Ovary (tissue), 9 donors: ENCODE results near the gene DUSP22. TPM values are rescaled to one million over a fixed set of nuclear protein-coding genes. Genes with fewer than 3 reads are reported as not detected.

Experiments
- DNase-seq, 5 donors: peaks; one replicate each; pipeline ENCODE4 v3.0.0-alpha.2; 2019 to 2020
- H3K27ac ChIP-seq, 2 donors: fragments of 200-600 bp; one replicate each; pipeline versions ENCODE4 v1.5.1 to v1.8.0; 2019 to 2022
- H3K27me3 ChIP-seq: fragments of 200-600 bp; one replicate; pipeline ENCODE4 v1.8.0; 2022
- H3K36me3 ChIP-seq: fragments of 200-600 bp; sonication (generic); one replicate; pipeline ENCODE4 v1.5.1; 2019
- H3K4me1 ChIP-seq: one replicate; pipeline ENCODE4 v1.8.1; 2013; ENCODE audit warnings: mild to moderate bottlenecking, moderate library complexity; ENCODE audit not compliant: insufficient read depth
- H3K4me3 ChIP-seq: fragments of 200-600 bp; sonication (generic); one replicate; pipeline ENCODE4 v1.5.1; 2017
- H3K9me3 ChIP-seq, 2 donors: fragments of 200-600 bp in 1 of 2; sonication (generic) in 1 of 2; one replicate each; pipeline versions ENCODE4 v1.5.1 to v1.8.1; 2013 to 2019; ENCODE audit warnings: mild to moderate bottlenecking in 1 of 2, moderate library complexity in 1 of 2
- CTCF ChIP-seq, 3 donors: fragments of 450-650 bp in 2 of 3; fragments of 200-600 bp in 1 of 3; IDR thresholded peaks; one replicate each; pipeline versions ENCODE4 v1.5.1 to v1.8.0; 2016 to 2022; ENCODE audit warnings: antibody characterized with exemption in 3 of 3, mild to moderate bottlenecking in 1 of 3
- EP300 ChIP-seq: sonication (generic); formaldehyde crosslinking; IDR thresholded peaks from one replicate; pipeline ENCODE4 v1.6.1; 2017; ENCODE audit warnings: antibody characterized with exemption
- POLR2A ChIP-seq: fragments of 450-650 bp; IDR thresholded peaks from one replicate; pipeline ENCODE4 v1.6.1; 2017; ENCODE audit warnings: antibody characterized with exemption, mild to moderate bottlenecking, moderate library complexity
- WGBS, 3 donors: extraction: QIAGEN DNeasy Blood & Tissue Kit in 1 of 3; methylation state at CpG; one replicate each; pipeline versions ENCODE4 v1.1.5 to v1.1.7; 2013 to 2017; 5-methylcytosine and 5-hydroxymethylcytosine counted together
- intact Hi-C, 4 donors: fragments of 100-400 bp; cut with DNase I; formaldehyde crosslinking; loops; one replicate each; pipeline versions ENCODE4 v1.11.0 to v1.15.1; 2022 to 2023
- polyA plus RNA-seq, 2 donors: library from polyadenylated mRNA; stranded (reverse); fragments of 200-250 nt in 1 of 2; fragments of 350-450 nt in 1 of 2; fragmentation: Illumina TruSeq in 1 of 2; extraction: RNeasy Lipid Tissue Mini Kit (QIAGEN cat#74804) in 1 of 2; gene quantifications; one replicate each; pipeline ENCODE4 v1.2.3, GENCODE V29; 2013 to 2014
- total RNA-seq, 7 donors: library from RNA; depleted of rRNA in 2 of 7; stranded (reverse); fragments of >200 nt in 2 of 7; fragmentation: NEBNext Ultra II Directional in 3 of 7; extraction: Animal tissue kit (Norgen Biotek cat#: 25700) in 3 of 7; gene quantifications; one replicate each; pipeline versions ENCODE4 v1.1.0 to v1.2.4, GENCODE V29; 2016 to 2023
- donor health status: DM: no; HTN: no; CAD: no; lungs with moderate emphysema.
- donor health status: DM: no; HTN: no; CAD: no.
- donor health status: Bipolar disorder and iron deficiency.
- donor health status: DM: yes; HTN: yes; CAD: no.
- donor health status: DM: no; HTN: no; CAD: no.
- donor health status: DM: yes; HTN: yes; CAD: no.

The DUSP22 gene
- total and polyA plus RNA-seq, 9 donors: 24.7 to 35.0 (median 29.3) TPM

- intact Hi-C loops: no loop called here
- H3K27ac ChIP-seq: no peak overlapping the region
- H3K36me3 ChIP-seq: no peaks in the 10 kb centered on the region
- H3K27me3 ChIP-seq: no peaks in the 10 kb centered on the region
- no peaks in the 10 kb centered on the region for H3K9me3 ChIP-seq
- TF ChIP-seq EP300: no peak
- no peak for TF ChIP-seq CTCF (IDR thresholded peaks at IDR 0.05)
- TF ChIP-seq POLR2A: no peak
- peaks cover 8% of the 10 kb centered on the region for H3K4me1 ChIP-seq
- WGBS, 3 donors: 52 to 66% (median 55%) methylated on average over 8 of the region's 8 CpGs
- no peak overlapping the region for H3K4me3 ChIP-seq
- DNase-seq: no peak
These were observed 97.3 kb downstream of the DUSP22 start for GRCh38 chr6:389622-390021.

- intact Hi-C loops: no loop called here
- H3K27me3 ChIP-seq: no peaks in the 10 kb centered on the region
- H3K36me3 ChIP-seq: no peaks in the 10 kb centered on the region
- 0 to 2% (median 1%) methylated on average over 32 to 44 of the region's 44 CpGs for WGBS, 3 donors
- no peak overlapping the region for H3K27ac ChIP-seq
- DNase-seq: no peak
- H3K4me1 ChIP-seq: peaks cover 8% of the 10 kb centered on the region
- no peak overlapping the region for H3K4me3 ChIP-seq
- no peak for TF ChIP-seq POLR2A
- no peak for TF ChIP-seq CTCF (IDR thresholded peaks at IDR 0.05)
- H3K9me3 ChIP-seq: no peaks in the 10 kb centered on the region
These were observed 98.7 kb downstream of the DUSP22 start for GRCh38 chr6:390914-391558.

- no peak for DNase-seq
- peaks cover 8% of the 10 kb centered on the region for H3K4me1 ChIP-seq
- H3K27me3 ChIP-seq: no peaks in the 10 kb centered on the region
- no peaks in the 10 kb centered on the region for H3K36me3 ChIP-seq
- H3K9me3 ChIP-seq: no peaks in the 10 kb centered on the region
- H3K4me3 ChIP-seq: peak within 1 kb of the TSS; percentile 20
- TF ChIP-seq POLR2A: no peak
- TF ChIP-seq CTCF (IDR thresholded peaks at IDR 0.05): no peak
- no peak for TF ChIP-seq EP300
- 1% methylated on average over 50 to 82 of the region's 82 CpGs for WGBS, 3 donors
- no peak within 1 kb of the TSS for H3K27ac ChIP-seq
- intact Hi-C loops: no loop called here
These were observed 99.5 kb downstream of the DUSP22 start, which contains the start of gene IRF4 for GRCh38 chr6:391559-392440. TSS of gene IRF4 (plus strand) at chr6:391752. CDS start at chr6:393153, 1,401 bp downstream.

- no peak for DNase-seq
- no peaks in the 10 kb centered on the region for H3K36me3 ChIP-seq
- H3K27me3 ChIP-seq: no peaks in the 10 kb centered on the region
- peak overlapping the region; percentile 20 for H3K4me3 ChIP-seq
- 1 to 2% (median 1%) methylated on average over 97 to 108 of the region's 108 CpGs for WGBS, 3 donors
- H3K27ac ChIP-seq: no peak overlapping the region
- no peaks in the 10 kb centered on the region for H3K9me3 ChIP-seq
- intact Hi-C loops: no loop called here
- peaks cover 8% of the 10 kb centered on the region for H3K4me1 ChIP-seq
- TF ChIP-seq POLR2A: no peak
- TF ChIP-seq EP300: no peak
- TF ChIP-seq CTCF (IDR thresholded peaks at IDR 0.05): no peak
These were observed 100.4 kb downstream of the DUSP22 start for GRCh38 chr6:392441-393390.
